Activated T-cell treated with anti-CD3 and anti-CD28 coated beads for 4 hours (primary cell): ENCODE data around the gene ARHGAP1.

Experiments used
- DNase-seq: peaks from one replicate; pipeline ENCODE4 v3.0.0-alpha.2; 2020

ARHGAP1 gene

GRCh38 chr11:46635557-46636139, 64.8 kb downstream of the ARHGAP1 start:
- no peak for DNase-seq

GRCh38 chr11:46633291-46634217, 66.9 kb downstream of the ARHGAP1 start:
- DNase-seq = no peak

GRCh38 chr11:46632502-46632901, 67.9 kb downstream of the ARHGAP1 start:
- no peak for DNase-seq

- DNase-seq = no peak
Measured at GRCh38 chr11:46631676-46632075, 68.7 kb downstream of the ARHGAP1 start.

GRCh38 chr11:46630237-46630636, 70.2 kb downstream of the ARHGAP1 start:
- no peak for DNase-seq

GRCh38 chr11:46628961-46629360, 71.5 kb downstream of the ARHGAP1 start:
- no peak for DNase-seq
